Cardiac muscle cell (in vitro differentiated cells and primary cell): ENCODE results near the gene CABP7. TPM values are rescaled to one million over a fixed set of nuclear protein-coding genes. Genes with fewer than 3 reads are reported as not detected.

Experiments used
- DNase-seq, 2 donors: peaks; one replicate each; pipeline versions ENCODE4 v3.0.0 to v3.0.0-alpha.2; 2010 to 2017; ENCODE audit warnings: low read depth in 1 of 2, low spot score in 1 of 2
- H3K27ac ChIP-seq: fragments of 200-600 bp; sonication (generic); 2 replicates; pipeline ENCODE4 v1.5.1; 2016
- H3K27me3 ChIP-seq: fragments of 200-600 bp; sonication (generic); 2 replicates; pipeline ENCODE4 v1.6.0; 2016; ENCODE audit warnings: control low read depth
- H3K36me3 ChIP-seq: fragments of 200-600 bp; sonication (generic); 2 replicates; pipeline ENCODE4 v1.5.1; 2016; ENCODE audit warnings: control low read depth
- H3K4me1 ChIP-seq: fragments of 200-600 bp; sonication (generic); 2 replicates; pipeline ENCODE4 v1.8.1; 2017; ENCODE audit warnings: low read depth, mild to moderate bottlenecking, mixed run types
- H3K4me3 ChIP-seq: fragments of 200-600 bp; sonication (generic); 2 replicates; pipeline ENCODE4 v1.5.1; 2016; ENCODE audit warnings: mild to moderate bottlenecking
- H3K9me3 ChIP-seq: fragments of 200-600 bp; sonication (generic); 2 replicates; pipeline ENCODE4 v1.5.1; 2017; ENCODE audit warnings: low read depth, mild to moderate bottlenecking, control low read depth
- CTCF ChIP-seq: IDR thresholded peaks from 2 replicates; pipeline ENCODE4 v1.5.1; 2012; ENCODE audit warnings: low read depth, mild to moderate bottlenecking, low read length
- polyA plus RNA-seq: library from polyadenylated mRNA; unstranded; fragments of >200 nt; fragmentation: Nextera tagmentation; extraction: Ambion mirVana; gene quantifications from 2 replicates; pipeline ENCODE4 v1.2.1, GENCODE V29; 2016
- total RNA-seq: library from RNA; depleted of rRNA; stranded (reverse); fragments of >200 nt; gene quantifications from 2 replicates; pipeline ENCODE4 v1.2.3, GENCODE V29; 2016

The CABP7 gene
- total and polyA plus RNA-seq, 2 experiments from 2014 or later: 0.11 TPM; not detected in 1

- peaks cover 11% of the 10 kb centered on the region for H3K4me1 ChIP-seq
- H3K9me3 ChIP-seq: no peaks in the 10 kb centered on the region
- no peak overlapping the region for H3K4me3 ChIP-seq
- no peak overlapping the region for H3K27ac ChIP-seq
- DNase-seq: no peak
- H3K27me3 ChIP-seq: peaks cover 17% of the 10 kb centered on the region
- no peaks in the 10 kb centered on the region for H3K36me3 ChIP-seq
- no peak for TF ChIP-seq CTCF
Observed at GRCh38 chr22:29697853-29698598, 21.8 kb upstream of the CABP7 start.

DNA sequence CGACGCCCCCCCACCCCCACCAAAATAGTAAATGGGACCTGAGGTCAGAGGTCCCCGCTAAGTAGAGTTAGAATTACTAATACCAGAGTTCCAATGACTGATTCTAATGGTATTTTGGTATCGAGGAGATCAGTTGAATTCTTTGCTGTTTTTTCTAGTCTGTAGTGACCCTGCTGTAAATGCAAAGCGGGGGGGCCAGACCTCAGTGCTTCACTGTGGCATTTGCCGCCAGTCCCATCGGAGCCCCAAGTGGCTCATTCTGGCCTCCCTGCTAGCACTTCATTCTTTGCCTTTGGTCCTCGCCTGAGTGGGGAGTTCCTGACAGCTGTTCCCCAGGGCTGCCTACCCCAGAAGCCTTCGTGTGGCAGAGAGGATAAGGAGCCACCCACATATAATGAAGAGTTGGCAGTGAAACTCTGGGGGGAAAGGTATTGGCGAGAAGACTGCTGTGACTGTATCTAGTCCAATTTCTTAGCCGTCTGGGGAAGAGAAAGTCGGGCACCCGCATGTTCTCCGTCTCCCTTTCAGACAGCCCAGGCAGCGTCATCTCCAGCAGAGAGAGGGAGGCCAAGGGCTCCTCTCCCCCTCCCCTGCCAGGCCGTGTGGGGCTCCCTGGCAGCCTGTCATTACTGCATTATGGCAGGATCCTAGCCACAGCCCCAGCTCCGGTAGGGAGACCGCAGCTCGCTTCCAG is 19.4 kb upstream of the CABP7 start:
- Histone ChIP-seq H3K4me3 (no peak overlapping the region), H3K36me3 (no peaks in the 10 kb centered on the region), H3K4me1 (peaks cover 11% of the 10 kb centered on the region), H3K27ac (no peak overlapping the region), H3K27me3 (peaks cover 26% of the 10 kb centered on the region), H3K9me3 (no peaks in the 10 kb centered on the region)
- DNase-seq: no peak
- TF ChIP-seq CTCF: no peak

- TF ChIP-seq CTCF: no peak
- Histone ChIP-seq H3K9me3 (no peaks in the 10 kb centered on the region), H3K36me3 (no peaks in the 10 kb centered on the region), H3K27me3 (peaks cover 26% of the 10 kb centered on the region), H3K27ac (no peak overlapping the region), H3K4me1 (peaks cover 11% of the 10 kb centered on the region), H3K4me3 (no peak overlapping the region)
- no peak for DNase-seq
Observed at GRCh38 chr22:29700900-29701154, 19.0 kb upstream of the CABP7 start.

GRCh38 chr22:29701155-29701999 is 18.4 kb upstream of the CABP7 start:
- peaks cover 11% of the 10 kb centered on the region for H3K4me1 ChIP-seq
- no peaks in the 10 kb centered on the region for H3K9me3 ChIP-seq
- TF ChIP-seq CTCF: peak; percentile 27
- no peak overlapping the region for H3K4me3 ChIP-seq
- peaks cover 26% of the 10 kb centered on the region for H3K27me3 ChIP-seq
- DNase-seq: peak; percentile 39 to 55
- H3K27ac ChIP-seq: no peak overlapping the region
- no peaks in the 10 kb centered on the region for H3K36me3 ChIP-seq

DNA sequence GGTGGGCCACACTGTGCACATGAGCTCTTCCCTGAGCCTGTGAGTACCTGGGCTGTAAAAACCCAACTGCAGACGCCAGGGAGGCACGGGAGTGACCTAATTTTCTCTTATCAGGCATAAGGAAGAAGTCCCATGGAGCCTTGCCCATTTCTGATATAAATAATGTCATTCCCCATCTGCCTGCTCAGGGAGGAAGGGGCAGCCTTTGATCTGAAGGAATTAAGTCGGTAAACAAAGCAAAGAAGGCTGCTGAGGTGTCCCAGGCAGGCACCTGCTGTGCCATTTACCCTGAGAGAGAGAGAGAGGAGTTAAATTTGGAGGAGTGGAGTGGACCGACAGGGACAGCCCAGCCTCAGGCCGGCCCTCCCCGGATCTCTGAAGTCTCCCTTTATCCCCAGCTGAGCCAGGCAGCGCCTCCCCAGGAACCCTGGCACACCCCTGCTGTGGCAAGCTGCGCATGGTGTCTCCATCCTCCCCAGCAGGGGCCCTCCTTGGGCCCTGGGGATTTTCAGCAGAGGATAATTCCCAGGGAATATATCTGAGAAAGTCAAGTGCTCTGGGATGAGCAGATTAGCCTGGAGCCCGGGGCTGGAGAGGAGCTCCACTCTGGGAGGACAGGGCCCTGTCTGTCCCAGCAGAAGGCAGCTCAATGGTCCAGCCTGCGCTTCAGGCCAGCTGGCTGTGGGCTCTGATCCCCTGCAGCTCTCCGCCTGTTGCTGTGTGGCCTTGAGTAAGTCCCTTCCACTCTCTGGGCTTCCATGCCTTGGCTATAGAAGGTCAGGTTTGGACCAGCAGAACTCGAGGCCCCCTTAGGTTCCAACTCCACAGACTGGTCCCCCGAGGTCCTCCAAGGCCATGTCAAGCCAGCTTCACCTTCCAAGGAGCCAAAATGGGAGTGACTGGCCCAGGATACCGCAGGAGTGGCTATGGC is 17.5 kb upstream of the CABP7 start:
- H3K4me3 ChIP-seq: no peak overlapping the region
- peaks cover 11% of the 10 kb centered on the region for H3K4me1 ChIP-seq
- TF ChIP-seq CTCF: no peak
- H3K27ac ChIP-seq: no peak overlapping the region
- no peaks in the 10 kb centered on the region for H3K9me3 ChIP-seq
- peaks cover 26% of the 10 kb centered on the region for H3K27me3 ChIP-seq
- H3K36me3 ChIP-seq: no peaks in the 10 kb centered on the region
- no peak for DNase-seq
